ENCODE data around the gene AKT2. TPM values are rescaled to one million over a fixed set of nuclear protein-coding genes. Genes with fewer than 3 reads are reported as not detected.

Gene AKT2
- total and polyA plus RNA-seq, 2 of the 8 experiments (the other 6 are each of a cell fraction or from before 2014, with no cell fraction given) = 151 to 183 TPM

GRCh38 chr19:40326201-40326600 lies 41.1 kb upstream of the AKT2 start:
- no peak for FAIRE-seq
- Histone ChIP-seq H4K8ac (ENCODE audit: extremely low read depth, insufficient read depth, low read length) (no peak overlapping the region), H3K27me3 (replicated peaks in 1 of 4; ENCODE audit: control insufficient read depth in 3 of 4, extremely low read depth in 1 of 4, insufficient read depth in 3 of 4, low read length in 3 of 4) (no peaks in the 10 kb centered on the region; a peak in 1 of 7 replicates), H2BK15ac (ENCODE audit: low read length) (no peak overlapping the region), H3K79me2 (ENCODE audit: control insufficient read depth in 1 of 2, insufficient read depth in 2 of 2, low read length in 2 of 2) (no peaks in the 10 kb centered on the region), H3K14ac (ENCODE audit: insufficient read length) (no peak overlapping the region), H3K4me2 (ENCODE audit: insufficient read depth in 1 of 2, low read depth in 2 of 2, low read length in 2 of 2) (no peak overlapping the region), H3K9me3 (ENCODE audit: insufficient read depth in 2 of 2, low read depth in 1 of 2, low read length in 1 of 2) (no peaks in the 10 kb centered on the region), H3K4me1 (replicated peaks in 1 of 4; ENCODE audit: control insufficient read depth in 3 of 4, insufficient read depth in 4 of 4, low read length in 3 of 4) (0 out of 7 replicates have a peak, but pooled peaks cover 0 to 3% (median 0%) of the 10 kb centered on the region in 4 experiments), H3K18ac (ENCODE audit: extremely low read depth, low read length) (no peak overlapping the region), H2BK5ac (ENCODE audit: low read depth, low read length) (no peak overlapping the region), H4K5ac (ENCODE audit: insufficient read length, low read depth, low read length) (no peak overlapping the region), H3K23ac (ENCODE audit: insufficient read length) (no peak overlapping the region), H3K4me3 (ENCODE audit: extremely low read depth in 1 of 4, insufficient read depth in 2 of 4, low read depth in 3 of 4, low read length in 4 of 4) (no peak overlapping the region), H2BK120ac (replicated peaks; ENCODE audit: low read depth, low read length) (no peak overlapping the region), H2AK5ac (ENCODE audit: low read depth, low read length) (no peak overlapping the region), H4K91ac (replicated peaks; ENCODE audit: insufficient read length, low read length) (no peak overlapping the region), H3K9ac (replicated peaks in 1 of 4; ENCODE audit: extremely low read depth in 1 of 4, low read depth in 3 of 4, low read length in 3 of 4) (no peak overlapping the region; a peak in 1 of 7 replicates), H2BK20ac (ENCODE audit: low read length) (no peak overlapping the region), H3K27ac (ENCODE audit: low read depth, low read length) (no peak overlapping the region), H3K79me1 (ENCODE audit: low read depth, low read length) (no peaks in the 10 kb centered on the region), H2AFZ (ENCODE audit: low read length) (no peak overlapping the region), H3K36me3 (ENCODE audit: control insufficient read depth in 2 of 4, insufficient read depth in 4 of 4, low read length in 3 of 4) (peaks cover 8 to 42% (median 27%) of the 10 kb centered on the region in 4 experiments; a peak in 7 of 8 replicates), H4K20me1 (replicated peaks in 1 of 2; ENCODE audit: control insufficient read depth in 1 of 2, insufficient read depth in 2 of 2, low read length in 2 of 2) (peaks cover 0 to 3% of the 10 kb centered on the region in 2 experiments), H3K23me2 (ENCODE audit: low read depth, low read length) (no peaks in the 10 kb centered on the region), H3K4ac (replicated peaks; ENCODE audit: insufficient read length, low read depth, low read length) (no peak overlapping the region), H3K56ac (replicated peaks; ENCODE audit: insufficient read length, low read depth, low read length) (no peak overlapping the region), H2BK12ac (ENCODE audit: low read depth, low read length) (no peak overlapping the region)
- POLR2A ChIA-PET (ENCODE audit: partially characterized antibody) = no interaction called here
- WGBS, 2 experiments (ENCODE audit: extremely low coverage in 1 of 2, insufficient coverage in 1 of 2, insufficient read length in 1 of 2, insufficient replicate concordance in 2 of 2, low coverage in 1 of 2, low lambda C conversion rate in 2 of 2, missing lambda C conversion rate in 1 of 2) = 94% methylated on average over 13 of the region's 14 CpGs; no CpG with 5 or more reads in 1 of the 2 experiments
- CTCF ChIA-PET (ENCODE audit: partially characterized antibody) = interaction anchor here (0.7 to 3.0 kb wide), 2 partner anchors 9 to 21 kb away, joined by 3 to 11 read pairs; no protein-coding TSS in a partner anchor
- no peak for DNase-seq (ENCODE audit: low read depth in 1 of 2, low spot score in 2 of 2)
- no peak for TF ChIP-seq BACH1 (IDR thresholded peaks at IDR 0.05; ENCODE audit: low read length)

Measured in H1 (cell line).